Esophagus squamous epithelium (tissue), 5 donors: ENCODE results near the gene SERPINA6. TPM values are rescaled to one million over a fixed set of nuclear protein-coding genes. Genes with fewer than 3 reads are reported as not detected.

Experiments used
- DNase-seq: peaks from one replicate; lab custom pipeline; 2025; lab: John Stamatoyannopoulos, UW
- H3K27ac ChIP-seq, 4 donors: fragments of 200-600 bp; sonication (generic); one replicate each; pipeline ENCODE4 v1.5.1; 2016 to 2019; ENCODE audit warnings: mild to moderate bottlenecking in 1 of 4
- H3K27me3 ChIP-seq, 4 donors: fragments of 200-600 bp; sonication (generic); 1 replicate in 3 of 4; 2 replicates in 1 of 4; pipeline versions ENCODE4 v1.5.1 to v1.6.0; 2017 to 2021; ENCODE audit warnings: antibody characterized with exemption in 1 of 4
- H3K36me3 ChIP-seq, 3 donors: fragments of 200-600 bp; sonication (generic); one replicate each; pipeline ENCODE4 v1.5.1; 2016 to 2019
- H3K4me1 ChIP-seq, 3 donors: fragments of 200-600 bp; sonication (generic); one replicate each; pipeline ENCODE4 v1.5.1; 2017 to 2019
- H3K4me3 ChIP-seq, 4 donors: fragments of 200-600 bp; sonication (generic); 1 replicate in 3 of 4; 2 replicates in 1 of 4; pipeline ENCODE4 v1.5.1; 2016 to 2019; ENCODE audit warnings: mild to moderate bottlenecking in 2 of 4, moderate library complexity in 1 of 4
- H3K9me3 ChIP-seq, 3 donors: fragments of 200-600 bp; sonication (generic); one replicate each; pipeline ENCODE4 v1.5.1; 2016 to 2019
- CTCF ChIP-seq, 6 experiments: fragments of 450-650 bp in 4 of 6; fragments of 200-600 bp in 2 of 6; sonication (generic) in 2 of 6; IDR thresholded peaks; one replicate each; pipeline ENCODE4 v1.5.1; 2016 to 2019; ENCODE audit warnings: antibody characterized with exemption in 6 of 6, mild to moderate bottlenecking in 4 of 6, moderate library complexity in 4 of 6
- POLR2A ChIP-seq, 4 donors: fragments of 450-650 bp; IDR thresholded peaks; one replicate each; pipeline ENCODE4 v1.6.1; 2017; ENCODE audit warnings: antibody characterized with exemption in 4 of 4, mild to moderate bottlenecking in 4 of 4, moderate library complexity in 3 of 4
- WGBS, 2 donors: methylation state at CpG; one replicate each; pipeline ENCODE4 v1.1.5; 2018; 5-methylcytosine and 5-hydroxymethylcytosine counted together
- intact Hi-C: fragments of 100-400 bp; cut with DNase I; formaldehyde crosslinking; loops from one replicate; pipeline ENCODE4 v1.15.0; 2022
- total RNA-seq, 4 donors: library from RNA; depleted of rRNA; stranded (reverse); fragments of >200 nt; gene quantifications; one replicate each; pipeline ENCODE4 v1.1.0, GENCODE V29; 2016
- donor health status: DM: yes; HTN: yes; CAD: no.

SERPINA6 gene
- total RNA-seq, 4 donors from 2014 or later, result not detected

GRCh38 chr14:94307410-94307992 is 15.6 kb downstream of the SERPINA6 start:
- WGBS, 2 donors, result 24 to 56% methylated on average over 5 of the region's 5 CpGs
- Histone ChIP-seq H3K36me3 (no peaks in the 10 kb centered on the region), H3K27ac (no peak overlapping the region), H3K4me1 (peaks cover 0 to 5% (median 0%) of the 10 kb centered on the region in 3 donors), H3K9me3 (peaks cover 0 to 11% (median 7%) of the 10 kb centered on the region in 3 donors), H3K4me3 (no peak overlapping the region), H3K27me3 (no peaks in the 10 kb centered on the region)
- TF ChIP-seq POLR2A (IDR thresholded peaks at IDR 0.05), result no peak
- peak in 3 of 6 experiments; percentile 8 to 62 (median 12) for TF ChIP-seq CTCF (IDR thresholded peaks at IDR 0.05)
- DNase-seq, result no peak
- intact Hi-C loops, result no loop called here

- H3K4me1 ChIP-seq, result no peaks in the 10 kb centered on the region
- peaks cover 0 to 11% (median 7%) of the 10 kb centered on the region in 3 donors for H3K9me3 ChIP-seq
- H3K4me3 ChIP-seq, result no peak overlapping the region
- TF ChIP-seq CTCF (IDR thresholded peaks at IDR 0.05) (no peak), POLR2A (IDR thresholded peaks at IDR 0.05) (no peak)
- no peak overlapping the region for H3K27ac ChIP-seq
- H3K36me3 ChIP-seq, result no peaks in the 10 kb centered on the region
- WGBS, 2 donors, result 74 to 75% methylated on average over 5 to 10 of the region's 12 CpGs
- no peaks in the 10 kb centered on the region for H3K27me3 ChIP-seq
- DNase-seq, result no peak
- intact Hi-C loops, result no loop called here
Measured at GRCh38 chr14:94306047-94306978, 16.8 kb downstream of the SERPINA6 start.

GRCh38 chr14:94305620-94306019 is 17.5 kb downstream of the SERPINA6 start:
- no peak overlapping the region for H3K27ac ChIP-seq
- no peaks in the 10 kb centered on the region for H3K27me3 ChIP-seq
- H3K9me3 ChIP-seq, result peaks cover 0 to 11% (median 7%) of the 10 kb centered on the region in 3 donors
- 73 to 80% methylated on average over 1 to 2 of the region's 2 CpGs for WGBS, 2 donors
- H3K4me1 ChIP-seq, result no peaks in the 10 kb centered on the region
- H3K36me3 ChIP-seq, result no peaks in the 10 kb centered on the region
- TF ChIP-seq POLR2A (IDR thresholded peaks at IDR 0.05) (no peak), CTCF (IDR thresholded peaks at IDR 0.05) (no peak)
- no peak for DNase-seq
- H3K4me3 ChIP-seq, result no peak overlapping the region
- intact Hi-C loops, result no loop called here

GRCh38 chr14:94304243-94304642 is 18.9 kb downstream of the SERPINA6 start:
- no peak for DNase-seq
- Histone ChIP-seq H3K4me3 (no peak overlapping the region), H3K36me3 (no peaks in the 10 kb centered on the region), H3K4me1 (no peaks in the 10 kb centered on the region), H3K27me3 (peaks cover 0 to under 1% (median 0%) of the 10 kb centered on the region in 4 donors), H3K27ac (no peak overlapping the region), H3K9me3 (peaks cover 0 to 11% (median 7%) of the 10 kb centered on the region in 3 donors)
- 82 to 93% methylated on average over 4 to 6 of the region's 6 CpGs for WGBS, 2 donors
- intact Hi-C loops, result no loop called here
- TF ChIP-seq POLR2A (IDR thresholded peaks at IDR 0.05) (no peak), CTCF (IDR thresholded peaks at IDR 0.05) (no peak)

- intact Hi-C loops, result no loop called here
- no peak overlapping the region for H3K4me3 ChIP-seq
- WGBS, 2 donors, result 79 to 81% methylated on average over 5 of the region's 7 CpGs
- TF ChIP-seq POLR2A (IDR thresholded peaks at IDR 0.05) (no peak), CTCF (IDR thresholded peaks at IDR 0.05) (no peak)
- peaks cover 0 to 7% (median 3%) of the 10 kb centered on the region in 3 donors for H3K9me3 ChIP-seq
- no peak for DNase-seq
- no peaks in the 10 kb centered on the region for H3K4me1 ChIP-seq
- H3K27me3 ChIP-seq, result peaks cover 0 to 8% (median 0%) of the 10 kb centered on the region in 4 donors
- no peaks in the 10 kb centered on the region for H3K36me3 ChIP-seq
- H3K27ac ChIP-seq, result no peak overlapping the region
Measured at GRCh38 chr14:94303111-94303510, 20.0 kb downstream of the SERPINA6 start.
